CD14-positive monocyte (primary cell): ENCODE data around the gene PROM2. TPM values are rescaled to one million over a fixed set of nuclear protein-coding genes. Genes with fewer than 3 reads are reported as not detected.
A peak's percentile ranks its signal among the peaks of the same experiment; 100 is the strongest.

Experiments used
- DNase-seq, 3 donors: peaks; one replicate each; pipeline ENCODE4 v3.0.0-alpha.2; 2011 to 2022
- H2AFZ ChIP-seq: 2 replicates; pipeline ENCODE4 v1.6.0; 2012; ENCODE audit warnings: mild to moderate bottlenecking, low read depth, low read length, inconsistent platforms; ENCODE audit not compliant: insufficient read depth, poor library complexity, severe bottlenecking
- H3K27ac ChIP-seq, 2 donors: 1 replicate in 1 of 2; 2 replicates in 1 of 2; pipeline ENCODE4 v1.5.1; 2012 to 2013; ENCODE audit warnings: low read length in 2 of 2, control low read depth in 1 of 2, inconsistent platforms in 1 of 2, low read depth in 1 of 2, mild to moderate bottlenecking in 1 of 2
- H3K27me3 ChIP-seq, 2 donors: one replicate each; pipeline versions ENCODE4 v1.6.0 to v1.6.1; 2011 to 2013; ENCODE audit warnings: low read length in 2 of 2; ENCODE audit not compliant: control insufficient read depth in 2 of 2, insufficient read depth in 2 of 2
- H3K36me3 ChIP-seq, 2 donors: replicated peaks in 1 of 2; 1 replicate in 1 of 2; 2 replicates in 1 of 2; pipeline versions ENCODE4 v1.5.1 to v1.6.1; 2012 to 2013; ENCODE audit warnings: low read length in 2 of 2, control low read depth in 1 of 2, inconsistent platforms in 1 of 2, mild to moderate bottlenecking in 1 of 2; ENCODE audit not compliant: insufficient read depth in 2 of 2, control insufficient read depth in 1 of 2
- H3K4me1 ChIP-seq, 2 donors: 1 replicate in 1 of 2; 2 replicates in 1 of 2; pipeline versions ENCODE4 v1.5.1 to v1.6.1; 2012 to 2013; ENCODE audit warnings: low read length in 2 of 2, control low read depth in 1 of 2, inconsistent platforms in 1 of 2, mild to moderate bottlenecking in 1 of 2, moderate library complexity in 1 of 2; ENCODE audit not compliant: insufficient read depth in 2 of 2, control insufficient read depth in 1 of 2
- H3K4me2 ChIP-seq: replicated peaks from 2 replicates; pipeline ENCODE3; 2012; ENCODE audit warnings: low read length, moderate library complexity, mild to moderate bottlenecking; ENCODE audit not compliant: poor library complexity, severe bottlenecking; ENCODE audit errors: extremely low read depth
- H3K4me3 ChIP-seq, 3 experiments: fragments of 200-600 bp in 1 of 3; sonication (generic) in 1 of 3; replicated peaks in 1 of 3; 1 replicate in 2 of 3; 2 replicates in 1 of 3; pipeline ENCODE4 v1.5.1; 2011 to 2013; ENCODE audit warnings: low read length in 3 of 3, mild to moderate bottlenecking in 3 of 3, control low read depth in 2 of 3, low read depth in 2 of 3, inconsistent platforms in 1 of 3, moderate library complexity in 1 of 3
- H3K79me2 ChIP-seq: 2 replicates; pipeline ENCODE4 v1.6.0; 2012; ENCODE audit warnings: mild to moderate bottlenecking, control low read depth, inconsistent platforms, low read length, moderate library complexity; ENCODE audit not compliant: insufficient read depth
- H3K9ac ChIP-seq: 2 replicates; pipeline ENCODE4 v1.6.0; 2017; ENCODE audit warnings: low read length, mild to moderate bottlenecking; ENCODE audit not compliant: insufficient read depth, poor library complexity, severe bottlenecking
- H3K9me3 ChIP-seq, 2 donors: replicated peaks in 1 of 2; 1 replicate in 1 of 2; 2 replicates in 1 of 2; pipeline versions ENCODE4 v1.5.1 to v1.6.1; 2012 to 2013; ENCODE audit warnings: low read length in 2 of 2, control low read depth in 1 of 2; ENCODE audit not compliant: control insufficient read depth in 1 of 2, insufficient read depth in 1 of 2
- H4K20me1 ChIP-seq: 2 replicates; pipeline ENCODE4 v1.6.0; 2012; ENCODE audit warnings: mild to moderate bottlenecking, low read length, control low read depth, moderate library complexity; ENCODE audit not compliant: insufficient read depth
- H3K27ac Mint-ChIP-seq, 7 donors: one replicate each; pipeline ENCODE4 v1.8.0; 2020; ENCODE audit warnings: mild to moderate bottlenecking in 7 of 7, mixed read lengths in 7 of 7, moderate library complexity in 6 of 7, inconsistent platforms in 2 of 7
- H3K27me3 Mint-ChIP-seq, 3 donors: one replicate each; pipeline ENCODE4 v1.8.0; 2021 to 2022; ENCODE audit warnings: low read depth in 3 of 3, mild to moderate bottlenecking in 3 of 3, mixed read lengths in 3 of 3, moderate library complexity in 3 of 3, inconsistent platforms in 1 of 3
- H3K36me3 Mint-ChIP-seq, 2 donors: one replicate each; pipeline ENCODE4 v1.8.0; 2020; ENCODE audit warnings: mixed read lengths in 2 of 2, inconsistent platforms in 1 of 2, mild to moderate bottlenecking in 1 of 2
- H3K4me1 Mint-ChIP-seq: one replicate; pipeline ENCODE4 v1.8.0; 2020; ENCODE audit warnings: mild to moderate bottlenecking, mixed read lengths
- H3K4me3 Mint-ChIP-seq, 2 donors: one replicate each; pipeline ENCODE4 v1.8.0; 2020; ENCODE audit warnings: mild to moderate bottlenecking in 2 of 2, mixed read lengths in 2 of 2, moderate library complexity in 1 of 2
- H3K9me3 Mint-ChIP-seq, 7 donors: one replicate each; pipeline ENCODE4 v1.8.0; 2020 to 2022; ENCODE audit warnings: mixed read lengths in 7 of 7, mild to moderate bottlenecking in 6 of 7, moderate library complexity in 6 of 7, inconsistent platforms in 2 of 7
- CTCF ChIP-seq: fragments of 200-600 bp; IDR thresholded peaks from one replicate; pipeline ENCODE4 v1.8.0; 2022; ENCODE audit warnings: antibody characterized with exemption, mild to moderate bottlenecking
- WGBS: methylation state at CpG from one replicate; pipeline ENCODE4 v1.1.5; 2013; ENCODE audit warnings: missing lambda C conversion rate; ENCODE audit not compliant: insufficient coverage; 5-methylcytosine and 5-hydroxymethylcytosine counted together
- intact Hi-C, 2 donors: fragments of 100-400 bp; cut with micrococcal nuclease; formaldehyde crosslinking; loops; one replicate each; pipeline versions ENCODE4 v1.15.0 to v1.15.1; 2023
- polyA plus RNA-seq, 3 donors: library from polyadenylated mRNA; depleted of rRNA in 1 of 3; unstranded in 2 of 3; stranded (reverse) in 1 of 3; fragments of 300-500 nt in 2 of 3; fragments of >200 nt in 1 of 3; fragmentation: Illumina TruSeq in 2 of 3; gene quantifications; 1 replicate in 2 of 3; 2 replicates in 1 of 3; pipeline ENCODE4 v1.2.3, GENCODE V29; 2012 to 2021

PROM2 gene
- polyA plus RNA-seq, 3 donors = 0.41 TPM; not detected in 2

DNA sequence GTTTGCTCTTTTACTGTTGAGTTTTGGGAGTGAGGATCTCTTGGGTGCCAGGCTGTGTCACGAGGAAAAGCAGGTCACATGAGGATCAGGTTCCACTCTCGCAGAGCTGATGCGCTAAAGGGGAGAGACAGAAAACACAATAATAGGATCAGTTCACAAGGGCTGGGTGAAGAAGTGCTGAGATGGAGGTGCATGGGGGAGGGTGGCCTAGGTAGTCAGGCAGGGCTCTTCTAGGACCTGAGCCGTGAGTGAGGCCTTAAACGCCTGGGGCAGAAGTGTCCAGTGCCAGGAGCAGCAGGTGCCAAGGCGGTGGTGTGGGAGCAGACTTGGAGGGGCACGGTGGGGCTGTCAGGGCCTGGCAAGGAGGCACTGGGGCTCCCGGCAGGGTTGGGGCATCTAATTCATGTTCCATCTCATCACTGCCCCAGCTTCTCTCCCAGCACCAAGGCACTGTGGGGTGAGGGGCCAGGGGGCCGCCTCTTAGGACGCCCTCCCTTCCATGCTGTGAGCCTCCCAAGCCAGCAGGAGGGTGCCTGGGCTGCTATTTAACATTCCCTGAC is 32.2 kb downstream of the PROM2 start:
- Histone ChIP-seq H3K27ac (no peak overlapping the region), H3K9me3 (no peaks in the 10 kb centered on the region), H4K20me1 (no peaks in the 10 kb centered on the region), H3K36me3 (no peaks in the 10 kb centered on the region), H2AFZ (no peak overlapping the region), H3K79me2 (no peaks in the 10 kb centered on the region), H3K4me3 (no peak overlapping the region), H3K4me1 (no peaks in the 10 kb centered on the region), H3K4me2 (no peak overlapping the region), H3K27me3 (no peaks in the 10 kb centered on the region), H3K9ac (no peak overlapping the region)
- no peaks in the 10 kb centered on the region for H3K4me1 Mint-ChIP-seq
- DNase-seq = no peak
- peak overlapping the region in 1 of 7 donors; percentile 20 for H3K27ac Mint-ChIP-seq
- no peaks in the 10 kb centered on the region for H3K9me3 Mint-ChIP-seq
- intact Hi-C loops = no loop called here
- TF ChIP-seq CTCF = no peak
- H3K27me3 Mint-ChIP-seq = peaks cover 0 to 7% (median 2%) of the 10 kb centered on the region in 3 donors
- 95% methylated on average over 6 of the region's 10 CpGs for WGBS
- no peaks in the 10 kb centered on the region for H3K36me3 Mint-ChIP-seq
- no peak overlapping the region for H3K4me3 Mint-ChIP-seq

GRCh38 chr2:95307036-95307435 is 32.8 kb downstream of the PROM2 start:
- intact Hi-C loops = no loop called here
- Mint-ChIP-seq H3K27me3 (peaks cover 0 to 4% (median 0%) of the 10 kb centered on the region in 3 donors), H3K4me3 (no peak overlapping the region), H3K36me3 (no peaks in the 10 kb centered on the region), H3K27ac (no peak overlapping the region), H3K9me3 (peaks cover 0 to 1% (median 0%) of the 10 kb centered on the region in 7 donors), H3K4me1 (no peaks in the 10 kb centered on the region)
- H3K4me2 ChIP-seq = no peak overlapping the region
- no peaks in the 10 kb centered on the region for H3K9me3 ChIP-seq
- no peak overlapping the region for H2AFZ ChIP-seq
- H3K4me3 ChIP-seq = no peak overlapping the region
- H3K9ac ChIP-seq = no peak overlapping the region
- no peak for TF ChIP-seq CTCF
- no peaks in the 10 kb centered on the region for H3K4me1 ChIP-seq
- no peak overlapping the region for H3K27ac ChIP-seq
- no peaks in the 10 kb centered on the region for H4K20me1 ChIP-seq
- no peak for DNase-seq
- 95% methylated on average over 4 of the region's 5 CpGs for whole genome bisulfite sequencing
- H3K36me3 ChIP-seq = no peaks in the 10 kb centered on the region
- no peaks in the 10 kb centered on the region for H3K27me3 ChIP-seq
- no peaks in the 10 kb centered on the region for H3K79me2 ChIP-seq
